Osteoblast (primary cell): ENCODE results near the gene IQCN. TPM values are rescaled to one million over a fixed set of nuclear protein-coding genes. Genes with fewer than 3 reads are reported as not detected.

Experiments
- DNase-seq: peaks from one replicate; pipeline ENCODE4 v3.0.0; 2011; ENCODE audit warnings: low spot score, mixed read lengths; ENCODE audit not compliant: insufficient read length; ENCODE audit errors: missing footprints
- H2AFZ ChIP-seq: 2 replicates; pipeline ENCODE4 v1.6.0; 2011; ENCODE audit warnings: mild to moderate bottlenecking, low read length
- H3K27ac ChIP-seq: 2 replicates; pipeline ENCODE4 v1.5.1; 2011; ENCODE audit warnings: mild to moderate bottlenecking, low read depth, low read length, moderate library complexity
- H3K27me3 ChIP-seq: 2 replicates; pipeline ENCODE4 v1.6.0; 2012; ENCODE audit warnings: mild to moderate bottlenecking, control low read depth, inconsistent platforms, low read length, moderate library complexity; ENCODE audit not compliant: insufficient read depth
- H3K36me3 ChIP-seq: 2 replicates; pipeline ENCODE4 v1.5.1; 2011; ENCODE audit warnings: mild to moderate bottlenecking, low read length, control low read depth, moderate library complexity; ENCODE audit not compliant: insufficient read depth
- H3K4me1 ChIP-seq: 2 replicates; pipeline ENCODE4 v1.5.1; 2011; ENCODE audit warnings: mild to moderate bottlenecking, low read length, control low read depth, moderate library complexity; ENCODE audit not compliant: insufficient read depth
- H3K4me2 ChIP-seq: 2 replicates; pipeline ENCODE4 v1.6.0; 2011; ENCODE audit warnings: mild to moderate bottlenecking, low read length; ENCODE audit not compliant: insufficient read depth
- H3K4me3 ChIP-seq: fragments of 200-600 bp; sonication (generic); 3 replicates; pipeline ENCODE4 v1.5.1; 2012; ENCODE audit warnings: mild to moderate bottlenecking, low read length, inconsistent platforms; ENCODE audit not compliant: insufficient read depth
- H3K79me2 ChIP-seq: 2 replicates; pipeline ENCODE4 v1.6.0; 2012; ENCODE audit warnings: mild to moderate bottlenecking, low read length, control low read depth, inconsistent platforms; ENCODE audit not compliant: insufficient read depth
- H3K9me3 ChIP-seq: 2 replicates; pipeline ENCODE4 v1.5.1; 2011; ENCODE audit warnings: low read depth, low read length, control low read depth
- H4K20me1 ChIP-seq: 2 replicates; pipeline ENCODE4 v1.6.0; 2012; ENCODE audit warnings: mild to moderate bottlenecking, low read length, control low read depth; ENCODE audit not compliant: insufficient read depth
- total RNA-seq: library from RNA; depleted of rRNA; stranded (reverse); fragments of >200 nt; gene quantifications from 2 replicates; pipeline ENCODE4 v1.2.3, GENCODE V29; 2012
- TF ChIP-seq, protein P1 (sequence below): IDR thresholded peaks from 2 replicates; pipeline ENCODE4 v1.5.1; 2011; ENCODE audit warnings: mild to moderate bottlenecking, low read depth, low read length, moderate library complexity; ENCODE audit errors: extremely low read depth

IQCN gene
- total RNA-seq, 1 donor: 2.5 TPM

DNA sequence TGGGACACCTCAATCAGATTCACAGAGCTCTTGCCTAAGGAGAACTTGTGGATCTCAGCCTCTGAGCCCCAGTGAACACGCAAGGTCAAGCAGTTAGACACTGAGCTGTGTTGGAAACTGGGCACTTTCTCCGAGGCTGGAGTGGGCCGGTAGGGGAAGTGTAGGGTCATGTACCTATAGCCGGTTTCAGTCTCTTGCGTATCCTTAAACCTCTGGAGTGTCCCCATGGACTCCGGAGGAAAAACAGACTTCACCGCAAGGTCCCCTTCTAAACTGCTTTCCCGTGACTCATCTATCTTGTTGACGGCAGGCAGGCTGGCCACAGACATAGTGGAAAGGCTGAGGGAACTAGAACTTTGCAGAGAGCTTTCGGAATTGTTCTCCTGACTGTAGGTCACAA is 11.3 kb downstream of the IQCN start:
- Histone ChIP-seq H3K9me3 (no peaks in the 10 kb centered on the region), H3K79me2 (no peaks in the 10 kb centered on the region), H2AFZ (no peak overlapping the region), H3K27me3 (no peaks in the 10 kb centered on the region), H3K4me3 (no peak overlapping the region), H3K4me2 (no peak overlapping the region), H3K27ac (no peak overlapping the region), H4K20me1 (peaks cover 51% of the 10 kb centered on the region), H3K4me1 (peaks cover 11% of the 10 kb centered on the region), H3K36me3 (peaks cover 28% of the 10 kb centered on the region)
- TF ChIP-seq, protein P1, sequence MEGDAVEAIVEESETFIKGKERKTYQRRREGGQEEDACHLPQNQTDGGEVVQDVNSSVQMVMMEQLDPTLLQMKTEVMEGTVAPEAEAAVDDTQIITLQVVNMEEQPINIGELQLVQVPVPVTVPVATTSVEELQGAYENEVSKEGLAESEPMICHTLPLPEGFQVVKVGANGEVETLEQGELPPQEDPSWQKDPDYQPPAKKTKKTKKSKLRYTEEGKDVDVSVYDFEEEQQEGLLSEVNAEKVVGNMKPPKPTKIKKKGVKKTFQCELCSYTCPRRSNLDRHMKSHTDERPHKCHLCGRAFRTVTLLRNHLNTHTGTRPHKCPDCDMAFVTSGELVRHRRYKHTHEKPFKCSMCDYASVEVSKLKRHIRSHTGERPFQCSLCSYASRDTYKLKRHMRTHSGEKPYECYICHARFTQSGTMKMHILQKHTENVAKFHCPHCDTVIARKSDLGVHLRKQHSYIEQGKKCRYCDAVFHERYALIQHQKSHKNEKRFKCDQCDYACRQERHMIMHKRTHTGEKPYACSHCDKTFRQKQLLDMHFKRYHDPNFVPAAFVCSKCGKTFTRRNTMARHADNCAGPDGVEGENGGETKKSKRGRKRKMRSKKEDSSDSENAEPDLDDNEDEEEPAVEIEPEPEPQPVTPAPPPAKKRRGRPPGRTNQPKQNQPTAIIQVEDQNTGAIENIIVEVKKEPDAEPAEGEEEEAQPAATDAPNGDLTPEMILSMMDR: no peak
- DNase-seq: peak; percentile 9

DNA sequence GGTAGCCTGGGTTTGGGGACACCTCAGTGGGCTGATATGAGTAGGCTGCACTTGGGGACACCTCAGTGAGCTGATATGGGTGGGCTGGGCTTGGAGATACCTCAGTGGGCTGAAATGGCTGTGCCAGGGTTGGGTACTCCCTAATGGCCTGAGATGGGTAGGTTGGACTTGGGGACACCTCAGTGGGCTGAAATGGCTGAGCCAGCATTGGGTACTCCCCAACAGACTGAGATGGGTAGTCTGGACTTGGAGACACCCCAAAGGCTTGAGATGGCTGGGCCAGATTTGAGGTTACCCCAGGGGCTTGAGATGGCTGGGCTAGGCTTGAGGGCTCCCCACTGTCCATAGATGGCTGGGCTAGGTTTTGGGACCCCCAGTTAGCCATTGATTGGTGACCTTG is 12.1 kb downstream of the IQCN start:
- TF ChIP-seq, protein P1: no peak
- H3K4me1 ChIP-seq: peaks cover 11% of the 10 kb centered on the region
- no peak overlapping the region for H3K27ac ChIP-seq
- peaks cover 54% of the 10 kb centered on the region for H4K20me1 ChIP-seq
- no peak overlapping the region for H3K4me3 ChIP-seq
- H2AFZ ChIP-seq: no peak overlapping the region
- no peaks in the 10 kb centered on the region for H3K9me3 ChIP-seq
- no peaks in the 10 kb centered on the region for H3K27me3 ChIP-seq
- H3K4me2 ChIP-seq: no peak overlapping the region
- peak; percentile 26 for DNase-seq
- no peaks in the 10 kb centered on the region for H3K79me2 ChIP-seq
- H3K36me3 ChIP-seq: peaks cover 23% of the 10 kb centered on the region

DNA sequence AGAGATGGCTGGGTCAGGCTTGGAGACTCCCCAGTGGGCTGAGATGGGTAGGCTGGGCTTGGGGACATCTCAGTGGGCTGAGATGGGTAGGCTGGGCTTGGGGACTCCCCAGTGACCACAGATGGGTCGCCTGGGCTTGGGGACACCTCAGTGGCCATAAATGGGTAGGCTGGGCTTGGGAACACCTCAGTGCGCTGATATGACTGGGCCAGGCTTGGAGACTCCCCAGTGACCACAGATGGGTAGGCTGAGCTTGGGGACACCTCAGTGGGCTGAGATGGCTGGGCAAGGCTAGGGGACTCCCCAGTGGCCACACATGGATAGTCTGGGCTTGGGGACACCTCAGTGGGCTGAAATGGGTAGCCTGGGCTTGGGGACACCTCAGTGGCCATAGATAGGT is 12.8 kb downstream of the IQCN start:
- no peaks in the 10 kb centered on the region for H3K27me3 ChIP-seq
- peaks cover 47% of the 10 kb centered on the region for H4K20me1 ChIP-seq
- TF ChIP-seq, protein P1: no peak
- no peak overlapping the region for H3K4me2 ChIP-seq
- peaks cover 17% of the 10 kb centered on the region for H3K36me3 ChIP-seq
- H3K79me2 ChIP-seq: no peaks in the 10 kb centered on the region
- H3K9me3 ChIP-seq: no peaks in the 10 kb centered on the region
- DNase-seq: peak; percentile 22
- H3K4me3 ChIP-seq: no peak overlapping the region
- peaks cover 11% of the 10 kb centered on the region for H3K4me1 ChIP-seq
- H3K27ac ChIP-seq: no peak overlapping the region
- H2AFZ ChIP-seq: no peak overlapping the region

DNA sequence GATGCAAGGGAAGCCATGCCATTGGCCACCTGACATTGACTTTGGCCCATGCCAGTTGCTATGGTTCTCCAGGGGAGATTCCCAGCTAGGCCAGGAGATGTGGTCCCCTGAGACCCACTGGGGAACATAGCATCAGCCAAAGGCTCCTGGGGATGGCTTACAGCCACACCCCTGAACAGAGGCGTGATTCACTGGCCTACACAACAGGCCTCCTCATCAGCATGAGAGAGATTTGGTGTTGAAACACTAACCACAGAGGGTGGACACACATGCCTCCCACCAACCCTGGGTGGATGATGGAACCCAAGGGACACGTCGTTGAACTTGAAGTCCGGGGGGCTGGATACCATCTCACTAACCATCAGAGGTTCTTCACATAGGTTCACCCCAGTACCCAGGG is 14.4 kb downstream of the IQCN start:
- no peak overlapping the region for H3K4me2 ChIP-seq
- peaks cover 2% of the 10 kb centered on the region for H3K36me3 ChIP-seq
- H3K79me2 ChIP-seq: no peaks in the 10 kb centered on the region
- H3K9me3 ChIP-seq: no peaks in the 10 kb centered on the region
- no peak overlapping the region for H3K4me3 ChIP-seq
- H3K4me1 ChIP-seq: peaks cover 11% of the 10 kb centered on the region
- no peak overlapping the region for H2AFZ ChIP-seq
- no peak overlapping the region for H3K27ac ChIP-seq
- TF ChIP-seq, protein P1: no peak
- peak; percentile 86 for DNase-seq
- H3K27me3 ChIP-seq: peaks cover 7% of the 10 kb centered on the region
- H4K20me1 ChIP-seq: peaks cover 47% of the 10 kb centered on the region
